22Rv1 (cell line): ENCODE results near the gene VTN.

Experiments
- ZFX ChIP-seq: fragments of 450-650 bp; IDR thresholded peaks from 2 replicates; pipeline ENCODE4 v1.6.1; 2017; ENCODE audit warnings: antibody characterized with exemption, borderline replicate concordance
- TF ChIP-seq, protein P1 (sequence below): fragments of 450-650 bp; IDR thresholded peaks from 2 replicates; pipeline ENCODE4 v1.5.1; 2017; ENCODE audit warnings: mild to moderate bottlenecking

DNA sequence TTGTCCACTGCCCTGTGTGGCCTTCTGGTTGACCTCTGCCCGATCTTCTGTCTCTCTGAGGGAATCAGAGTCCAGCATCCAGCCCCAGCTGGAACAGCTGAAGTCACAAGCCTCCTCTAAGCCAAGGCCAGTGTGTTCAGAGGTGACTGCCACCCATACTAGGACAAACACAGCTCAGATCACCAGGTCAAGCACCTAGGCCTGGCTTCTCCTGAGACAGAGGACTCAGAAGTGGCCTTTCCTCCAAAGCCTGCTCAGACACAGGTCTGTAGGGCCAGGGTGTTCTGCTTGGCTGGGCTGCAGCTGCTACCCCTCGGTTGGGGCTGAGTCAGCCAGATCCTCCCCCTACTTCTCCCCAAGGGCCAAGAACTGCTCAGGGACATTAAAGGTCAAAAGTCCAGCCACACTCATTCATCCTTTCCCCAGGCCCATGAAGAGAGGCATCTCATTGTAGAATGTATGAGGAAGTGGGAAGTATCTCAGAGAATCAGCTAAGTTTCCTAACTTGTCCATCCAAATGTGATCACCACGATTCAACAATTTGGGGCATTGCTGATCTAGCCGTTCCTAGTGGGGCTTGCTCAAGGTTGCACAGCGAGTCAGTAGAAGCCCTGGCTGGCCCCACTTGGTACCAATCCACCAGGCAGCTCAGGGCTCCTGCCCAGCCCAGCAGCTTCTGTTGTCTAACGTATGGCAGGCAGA is 28.3 kb upstream of the VTN start:
- TF ChIP-seq, protein P1, sequence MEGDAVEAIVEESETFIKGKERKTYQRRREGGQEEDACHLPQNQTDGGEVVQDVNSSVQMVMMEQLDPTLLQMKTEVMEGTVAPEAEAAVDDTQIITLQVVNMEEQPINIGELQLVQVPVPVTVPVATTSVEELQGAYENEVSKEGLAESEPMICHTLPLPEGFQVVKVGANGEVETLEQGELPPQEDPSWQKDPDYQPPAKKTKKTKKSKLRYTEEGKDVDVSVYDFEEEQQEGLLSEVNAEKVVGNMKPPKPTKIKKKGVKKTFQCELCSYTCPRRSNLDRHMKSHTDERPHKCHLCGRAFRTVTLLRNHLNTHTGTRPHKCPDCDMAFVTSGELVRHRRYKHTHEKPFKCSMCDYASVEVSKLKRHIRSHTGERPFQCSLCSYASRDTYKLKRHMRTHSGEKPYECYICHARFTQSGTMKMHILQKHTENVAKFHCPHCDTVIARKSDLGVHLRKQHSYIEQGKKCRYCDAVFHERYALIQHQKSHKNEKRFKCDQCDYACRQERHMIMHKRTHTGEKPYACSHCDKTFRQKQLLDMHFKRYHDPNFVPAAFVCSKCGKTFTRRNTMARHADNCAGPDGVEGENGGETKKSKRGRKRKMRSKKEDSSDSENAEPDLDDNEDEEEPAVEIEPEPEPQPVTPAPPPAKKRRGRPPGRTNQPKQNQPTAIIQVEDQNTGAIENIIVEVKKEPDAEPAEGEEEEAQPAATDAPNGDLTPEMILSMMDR, result no peak
- no peak for TF ChIP-seq ZFX
